Panc1 (cell line): ENCODE results near the gene RALB.
"Not testable (repeated sequence)": the region's sequence is repeated elsewhere in the genome, so short reads cannot be mapped to it uniquely, and the experiment has no call there.

Source experiments
- CTCF ChIP-seq: fragments of 450-650 bp; IDR thresholded peaks from 2 replicates; pipeline ENCODE4 v1.5.1; 2017; ENCODE audit warnings: mild to moderate bottlenecking
- POLR2AphosphoS5 ChIP-seq: IDR thresholded peaks from 2 replicates; pipeline ENCODE4 v1.6.1; 2012; ENCODE audit warnings: mild to moderate bottlenecking, low read depth, low read length, moderate library complexity
- TCF7L2 ChIP-seq: IDR thresholded peaks from 2 replicates; pipeline ENCODE4 v1.6.1; 2011; ENCODE audit warnings: mild to moderate bottlenecking, low read depth, low read length, inconsistent platforms
- TF ChIP-seq, protein P1 (sequence below), 2 experiments: IDR thresholded peaks; 2 replicates each; pipeline ENCODE4 v1.6.1; 2011 to 2012; ENCODE audit warnings: low read depth in 2 of 2, control low read depth in 1 of 2, low read length in 1 of 2, mild to moderate bottlenecking in 1 of 2, moderate library complexity in 1 of 2; ENCODE audit not compliant: insufficient read depth in 1 of 2

GRCh38 chr2:120320887-120321556 lies 68.4 kb downstream of the RALB start:
- TF ChIP-seq CTCF, POLR2AphosphoS5, TCF7L2: not testable (repeated sequence)
- TF ChIP-seq, protein P1, sequence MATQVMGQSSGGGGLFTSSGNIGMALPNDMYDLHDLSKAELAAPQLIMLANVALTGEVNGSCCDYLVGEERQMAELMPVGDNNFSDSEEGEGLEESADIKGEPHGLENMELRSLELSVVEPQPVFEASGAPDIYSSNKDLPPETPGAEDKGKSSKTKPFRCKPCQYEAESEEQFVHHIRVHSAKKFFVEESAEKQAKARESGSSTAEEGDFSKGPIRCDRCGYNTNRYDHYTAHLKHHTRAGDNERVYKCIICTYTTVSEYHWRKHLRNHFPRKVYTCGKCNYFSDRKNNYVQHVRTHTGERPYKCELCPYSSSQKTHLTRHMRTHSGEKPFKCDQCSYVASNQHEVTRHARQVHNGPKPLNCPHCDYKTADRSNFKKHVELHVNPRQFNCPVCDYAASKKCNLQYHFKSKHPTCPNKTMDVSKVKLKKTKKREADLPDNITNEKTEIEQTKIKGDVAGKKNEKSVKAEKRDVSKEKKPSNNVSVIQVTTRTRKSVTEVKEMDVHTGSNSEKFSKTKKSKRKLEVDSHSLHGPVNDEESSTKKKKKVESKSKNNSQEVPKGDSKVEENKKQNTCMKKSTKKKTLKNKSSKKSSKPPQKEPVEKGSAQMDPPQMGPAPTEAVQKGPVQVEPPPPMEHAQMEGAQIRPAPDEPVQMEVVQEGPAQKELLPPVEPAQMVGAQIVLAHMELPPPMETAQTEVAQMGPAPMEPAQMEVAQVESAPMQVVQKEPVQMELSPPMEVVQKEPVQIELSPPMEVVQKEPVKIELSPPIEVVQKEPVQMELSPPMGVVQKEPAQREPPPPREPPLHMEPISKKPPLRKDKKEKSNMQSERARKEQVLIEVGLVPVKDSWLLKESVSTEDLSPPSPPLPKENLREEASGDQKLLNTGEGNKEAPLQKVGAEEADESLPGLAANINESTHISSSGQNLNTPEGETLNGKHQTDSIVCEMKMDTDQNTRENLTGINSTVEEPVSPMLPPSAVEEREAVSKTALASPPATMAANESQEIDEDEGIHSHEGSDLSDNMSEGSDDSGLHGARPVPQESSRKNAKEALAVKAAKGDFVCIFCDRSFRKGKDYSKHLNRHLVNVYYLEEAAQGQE (IDR thresholded peaks at IDR 0.05; ENCODE audit: insufficient read depth in 1 of 2, low read depth in 2 of 2, low read length in 1 of 2): not testable (repeated sequence)
